Esophagus squamous epithelium (tissue), 5 donors: ENCODE measurements around the gene NEUROD2. TPM values are rescaled to one million over a fixed set of nuclear protein-coding genes. Genes with fewer than 3 reads are reported as not detected.

Source experiments
- DNase-seq: peaks from one replicate; lab custom pipeline; 2025; lab: John Stamatoyannopoulos, UW
- H3K27ac ChIP-seq, 4 donors: fragments of 200-600 bp; sonication (generic); one replicate each; pipeline ENCODE4 v1.5.1; 2016 to 2019; ENCODE audit warnings: mild to moderate bottlenecking in 1 of 4
- H3K27me3 ChIP-seq, 4 donors: fragments of 200-600 bp; sonication (generic); 1 replicate in 3 of 4; 2 replicates in 1 of 4; pipeline versions ENCODE4 v1.5.1 to v1.6.0; 2017 to 2021; ENCODE audit warnings: antibody characterized with exemption in 1 of 4
- H3K36me3 ChIP-seq, 3 donors: fragments of 200-600 bp; sonication (generic); one replicate each; pipeline ENCODE4 v1.5.1; 2016 to 2019
- H3K4me1 ChIP-seq, 3 donors: fragments of 200-600 bp; sonication (generic); one replicate each; pipeline ENCODE4 v1.5.1; 2017 to 2019
- H3K4me3 ChIP-seq, 4 donors: fragments of 200-600 bp; sonication (generic); 1 replicate in 3 of 4; 2 replicates in 1 of 4; pipeline ENCODE4 v1.5.1; 2016 to 2019; ENCODE audit warnings: mild to moderate bottlenecking in 2 of 4, moderate library complexity in 1 of 4
- H3K9me3 ChIP-seq, 3 donors: fragments of 200-600 bp; sonication (generic); one replicate each; pipeline ENCODE4 v1.5.1; 2016 to 2019
- POLR2A ChIP-seq, 4 donors: fragments of 450-650 bp; IDR thresholded peaks; one replicate each; pipeline ENCODE4 v1.6.1; 2017; ENCODE audit warnings: antibody characterized with exemption in 4 of 4, mild to moderate bottlenecking in 4 of 4, moderate library complexity in 3 of 4
- WGBS, 2 donors: methylation state at CpG; one replicate each; pipeline ENCODE4 v1.1.5; 2018; 5-methylcytosine and 5-hydroxymethylcytosine counted together
- intact Hi-C: fragments of 100-400 bp; cut with DNase I; formaldehyde crosslinking; loops from one replicate; pipeline ENCODE4 v1.15.0; 2022
- total RNA-seq, 4 donors: library from RNA; depleted of rRNA; stranded (reverse); fragments of >200 nt; gene quantifications; one replicate each; pipeline ENCODE4 v1.1.0, GENCODE V29; 2016
- TF ChIP-seq, protein P1 (sequence below), 6 experiments: fragments of 450-650 bp in 4 of 6; fragments of 200-600 bp in 2 of 6; sonication (generic) in 2 of 6; IDR thresholded peaks; one replicate each; pipeline ENCODE4 v1.5.1; 2016 to 2019; ENCODE audit warnings: antibody characterized with exemption in 6 of 6, mild to moderate bottlenecking in 4 of 6, moderate library complexity in 4 of 6
- donor health status: DM: yes; HTN: yes; CAD: no.

The NEUROD2 gene
- total RNA-seq, 4 donors from 2014 or later: not detected

DNA sequence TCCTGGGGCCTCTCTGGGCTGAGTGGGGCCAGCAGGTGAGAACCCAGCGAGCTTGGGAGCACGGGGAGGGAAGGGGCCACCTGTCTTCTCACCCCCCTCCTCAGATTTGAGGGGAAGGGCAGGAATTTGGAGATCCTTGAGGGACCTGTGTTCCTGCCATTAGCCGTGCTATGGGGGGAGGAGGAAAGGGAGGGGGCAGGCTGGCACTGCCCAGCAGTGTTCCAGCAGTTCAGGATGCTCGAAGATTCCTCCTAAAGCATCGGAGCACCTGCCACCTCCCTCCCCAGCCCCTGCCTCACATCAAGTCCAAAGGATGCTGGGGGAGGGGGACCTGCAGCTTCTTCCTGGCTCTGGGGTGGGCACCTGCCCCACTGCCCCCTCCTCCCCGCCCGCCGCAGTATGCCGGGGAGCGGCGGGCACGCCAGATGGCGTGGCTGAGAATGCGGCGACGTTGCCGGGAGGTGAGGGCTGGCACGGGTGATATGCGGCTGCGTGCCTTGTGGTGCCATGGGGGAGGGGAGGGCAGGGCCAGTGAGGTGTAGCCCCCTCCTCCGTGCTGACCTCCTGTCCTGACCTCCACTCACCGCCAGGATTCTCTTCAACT is 4.7 kb upstream of the NEUROD2 start:
- Histone ChIP-seq H3K36me3 (no peaks in the 10 kb centered on the region), H3K27me3 (peaks cover 9 to 100% (median 17%) of the 10 kb centered on the region in 4 donors), H3K4me1 (peaks cover under 1 to 14% (median 8%) of the 10 kb centered on the region in 3 donors), H3K4me3 (no peak overlapping the region), H3K9me3 (no peaks in the 10 kb centered on the region), H3K27ac (no peak overlapping the region)
- no peak for DNase-seq
- TF ChIP-seq, protein P1, sequence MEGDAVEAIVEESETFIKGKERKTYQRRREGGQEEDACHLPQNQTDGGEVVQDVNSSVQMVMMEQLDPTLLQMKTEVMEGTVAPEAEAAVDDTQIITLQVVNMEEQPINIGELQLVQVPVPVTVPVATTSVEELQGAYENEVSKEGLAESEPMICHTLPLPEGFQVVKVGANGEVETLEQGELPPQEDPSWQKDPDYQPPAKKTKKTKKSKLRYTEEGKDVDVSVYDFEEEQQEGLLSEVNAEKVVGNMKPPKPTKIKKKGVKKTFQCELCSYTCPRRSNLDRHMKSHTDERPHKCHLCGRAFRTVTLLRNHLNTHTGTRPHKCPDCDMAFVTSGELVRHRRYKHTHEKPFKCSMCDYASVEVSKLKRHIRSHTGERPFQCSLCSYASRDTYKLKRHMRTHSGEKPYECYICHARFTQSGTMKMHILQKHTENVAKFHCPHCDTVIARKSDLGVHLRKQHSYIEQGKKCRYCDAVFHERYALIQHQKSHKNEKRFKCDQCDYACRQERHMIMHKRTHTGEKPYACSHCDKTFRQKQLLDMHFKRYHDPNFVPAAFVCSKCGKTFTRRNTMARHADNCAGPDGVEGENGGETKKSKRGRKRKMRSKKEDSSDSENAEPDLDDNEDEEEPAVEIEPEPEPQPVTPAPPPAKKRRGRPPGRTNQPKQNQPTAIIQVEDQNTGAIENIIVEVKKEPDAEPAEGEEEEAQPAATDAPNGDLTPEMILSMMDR (IDR thresholded peaks at IDR 0.05): no peak
- TF ChIP-seq POLR2A (IDR thresholded peaks at IDR 0.05): no peak
- 10% methylated on average over 2 of the region's 22 CpGs; no CpG with 5 or more reads in 1 of the 2 donors for WGBS, 2 donors
- intact Hi-C loops: no loop called here

DNA sequence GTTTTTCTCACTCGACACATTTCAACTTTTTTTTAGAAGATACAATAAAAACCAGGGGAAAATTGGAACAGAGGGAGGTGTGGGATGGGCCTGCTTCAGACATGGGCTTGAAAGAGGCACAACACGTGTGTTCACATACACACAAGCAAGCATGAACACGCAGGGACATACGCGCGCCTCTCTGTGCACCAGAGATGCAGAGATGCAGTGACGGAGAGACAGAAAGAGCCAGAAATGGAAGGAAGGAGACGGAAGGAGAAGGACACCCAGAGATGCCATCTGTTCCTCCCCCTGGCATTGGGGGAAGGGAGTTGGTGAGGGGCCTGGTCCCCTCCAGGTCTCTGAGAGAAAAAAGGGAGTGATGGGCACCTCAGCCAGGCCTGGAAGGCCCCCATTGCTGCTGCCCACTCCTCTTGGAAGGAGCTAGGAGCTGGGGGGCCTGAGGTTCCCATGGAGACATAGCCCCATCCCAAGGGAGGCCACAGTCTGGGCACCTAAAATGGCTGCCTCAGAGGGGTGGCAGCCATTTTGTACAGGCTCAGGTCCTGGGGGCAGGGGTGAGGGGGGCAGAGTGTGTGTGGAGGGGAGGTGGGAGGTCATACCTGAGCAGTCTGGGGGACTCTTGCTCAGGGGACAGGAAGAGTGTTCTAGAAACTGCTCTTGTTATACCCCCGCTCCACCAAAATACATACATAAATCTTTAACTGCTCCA is 3.8 kb upstream of the NEUROD2 start:
- no peak for DNase-seq
- TF ChIP-seq POLR2A (IDR thresholded peaks at IDR 0.05): no peak
- TF ChIP-seq, protein P1 (IDR thresholded peaks at IDR 0.05): no peak
- Histone ChIP-seq H3K27me3 (peaks cover 18 to 100% (median 25%) of the 10 kb centered on the region in 4 donors), H3K27ac (no peak overlapping the region), H3K36me3 (no peaks in the 10 kb centered on the region), H3K4me1 (peaks cover 9 to 19% (median 12%) of the 10 kb centered on the region in 3 donors), H3K4me3 (no peak overlapping the region), H3K9me3 (no peaks in the 10 kb centered on the region)
- whole genome bisulfite sequencing, 2 donors: 59 to 72% methylated on average over 9 of the region's 9 CpGs
- intact Hi-C loops: no loop called here

DNA sequence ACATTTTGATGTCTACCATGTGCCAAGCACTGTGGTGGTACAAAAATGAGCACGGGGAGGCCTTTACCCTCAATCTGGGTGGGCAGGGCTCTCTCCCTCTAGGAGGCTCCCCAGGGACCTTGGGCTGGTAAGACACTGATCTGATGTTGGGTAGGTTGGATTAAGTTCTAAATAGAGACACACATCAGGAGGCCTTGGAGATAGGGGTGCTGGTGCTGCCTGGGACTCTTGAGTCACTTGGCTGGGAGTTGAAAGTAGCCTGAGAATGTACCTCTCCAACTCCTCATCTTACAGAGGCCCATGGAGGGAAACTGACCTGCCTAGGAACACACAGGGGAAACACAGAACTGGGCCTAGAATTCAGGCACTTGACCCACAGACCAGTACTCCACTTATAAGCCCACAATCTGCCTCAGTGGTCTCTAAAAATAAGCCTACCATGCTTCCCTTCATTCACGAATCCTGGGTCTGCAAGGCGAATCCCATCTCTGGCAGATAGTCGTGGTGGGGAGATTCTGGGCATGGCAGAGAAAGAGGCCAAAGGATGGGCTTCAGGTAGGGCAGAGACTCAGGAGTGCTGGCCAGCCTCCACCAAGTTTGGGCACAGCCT is 1.8 kb upstream of the NEUROD2 start:
- Histone ChIP-seq H3K4me1 (peaks cover 25 to 39% (median 29%) of the 10 kb centered on the region in 3 donors), H3K27ac (no peak overlapping the region), H3K9me3 (no peaks in the 10 kb centered on the region), H3K36me3 (no peaks in the 10 kb centered on the region), H3K4me3 (no peak overlapping the region), H3K27me3 (peaks cover 32 to 100% (median 40%) of the 10 kb centered on the region in 4 donors)
- WGBS, 2 donors: 86 to 88% methylated on average over 1 to 4 of the region's 4 CpGs
- TF ChIP-seq POLR2A (IDR thresholded peaks at IDR 0.05): no peak
- TF ChIP-seq, protein P1 (IDR thresholded peaks at IDR 0.05): no peak
- DNase-seq: no peak
- intact Hi-C loops: no loop called here

DNA sequence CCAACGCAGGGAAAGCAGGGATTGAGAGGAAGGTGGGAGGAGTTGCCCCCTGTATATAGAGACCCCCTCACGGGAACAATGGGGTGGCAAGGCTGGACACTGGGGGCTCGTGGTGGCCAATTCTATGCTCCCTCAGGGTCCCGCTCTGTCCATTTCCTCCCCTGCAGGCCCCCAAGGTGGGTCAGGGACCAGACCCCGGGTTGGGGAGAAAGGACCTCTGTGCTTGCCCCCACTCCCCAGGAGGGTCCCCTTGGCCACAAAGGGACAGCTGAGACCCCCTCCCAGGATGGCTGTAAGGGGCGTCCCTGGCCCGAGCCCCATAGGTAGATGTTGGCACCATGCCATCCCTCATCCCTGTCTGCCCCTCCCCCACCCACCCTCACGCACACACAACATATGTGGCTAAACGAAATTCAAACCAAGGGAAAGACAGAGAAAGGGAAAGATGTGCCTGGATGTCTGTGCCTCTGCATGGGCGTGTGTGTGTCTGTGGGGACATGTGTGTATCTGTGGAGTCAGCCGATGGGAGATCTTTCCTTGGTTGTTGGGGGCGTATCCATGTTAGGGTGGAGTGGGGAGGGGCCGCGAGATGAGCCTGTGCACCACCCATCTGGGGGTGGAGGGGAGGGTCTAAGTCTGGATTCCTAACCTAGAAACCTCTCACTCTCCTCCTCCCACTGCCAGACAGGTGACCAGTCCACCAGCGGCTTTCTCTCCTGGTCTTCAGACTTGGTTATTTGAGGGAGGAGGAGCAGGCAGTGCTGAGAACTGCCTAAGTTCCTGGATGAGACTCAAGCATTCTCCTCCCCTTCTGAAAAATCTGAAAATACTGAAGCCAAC is 642 bp upstream of the NEUROD2 start:
- Histone ChIP-seq H3K4me3 (no peak overlapping the region), H3K4me1 (peaks cover 28 to 50% (median 34%) of the 10 kb centered on the region in 3 donors), H3K27ac (no peak overlapping the region), H3K9me3 (no peaks in the 10 kb centered on the region), H3K27me3 (peaks cover 38 to 100% (median 51%) of the 10 kb centered on the region in 4 donors), H3K36me3 (no peaks in the 10 kb centered on the region)
- DNase-seq: no peak
- intact Hi-C loops: no loop called here
- WGBS, 2 donors: 17 to 23% methylated on average over 9 to 11 of the region's 15 CpGs
- TF ChIP-seq, protein P1 (IDR thresholded peaks at IDR 0.05): no peak
- TF ChIP-seq POLR2A (IDR thresholded peaks at IDR 0.05): no peak
